ENCODE measurements around the gene GLI3.

DNA sequence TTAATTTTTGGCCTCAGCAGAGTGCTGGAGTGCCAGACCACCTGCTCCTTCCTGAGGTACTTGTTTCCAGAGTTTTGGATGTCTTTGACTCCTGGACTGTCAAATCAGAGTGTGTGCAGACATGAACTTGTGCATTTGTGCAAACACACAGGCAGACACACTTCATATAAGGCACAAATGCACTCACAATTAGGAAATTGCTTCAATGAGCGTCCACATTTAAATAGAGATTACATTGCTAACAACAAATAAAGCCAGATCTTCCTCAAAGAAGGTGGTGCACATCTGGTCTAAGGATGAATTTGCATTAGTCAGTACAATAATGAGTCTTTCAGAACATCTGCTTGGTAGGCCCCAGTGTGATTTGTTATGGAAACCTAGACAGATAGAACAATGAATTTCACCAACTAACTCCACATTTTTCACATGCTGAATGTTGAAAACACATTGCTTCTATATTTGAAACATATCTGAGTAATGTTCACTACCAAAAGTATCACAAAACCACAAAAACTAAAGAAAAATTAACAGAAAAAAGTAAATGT lies 267.4 kb downstream of the GLI3 start:
- TF ChIP-seq, protein P1, sequence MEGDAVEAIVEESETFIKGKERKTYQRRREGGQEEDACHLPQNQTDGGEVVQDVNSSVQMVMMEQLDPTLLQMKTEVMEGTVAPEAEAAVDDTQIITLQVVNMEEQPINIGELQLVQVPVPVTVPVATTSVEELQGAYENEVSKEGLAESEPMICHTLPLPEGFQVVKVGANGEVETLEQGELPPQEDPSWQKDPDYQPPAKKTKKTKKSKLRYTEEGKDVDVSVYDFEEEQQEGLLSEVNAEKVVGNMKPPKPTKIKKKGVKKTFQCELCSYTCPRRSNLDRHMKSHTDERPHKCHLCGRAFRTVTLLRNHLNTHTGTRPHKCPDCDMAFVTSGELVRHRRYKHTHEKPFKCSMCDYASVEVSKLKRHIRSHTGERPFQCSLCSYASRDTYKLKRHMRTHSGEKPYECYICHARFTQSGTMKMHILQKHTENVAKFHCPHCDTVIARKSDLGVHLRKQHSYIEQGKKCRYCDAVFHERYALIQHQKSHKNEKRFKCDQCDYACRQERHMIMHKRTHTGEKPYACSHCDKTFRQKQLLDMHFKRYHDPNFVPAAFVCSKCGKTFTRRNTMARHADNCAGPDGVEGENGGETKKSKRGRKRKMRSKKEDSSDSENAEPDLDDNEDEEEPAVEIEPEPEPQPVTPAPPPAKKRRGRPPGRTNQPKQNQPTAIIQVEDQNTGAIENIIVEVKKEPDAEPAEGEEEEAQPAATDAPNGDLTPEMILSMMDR (IDR thresholded peaks at IDR 0.05): no peak
- TF ChIP-seq POLR2A (IDR thresholded peaks at IDR 0.05): no peak
- no peak for TF ChIP-seq POLR2AphosphoS5 (IDR thresholded peaks at IDR 0.05)
